ACHN (cell line): ENCODE data around the gene PRICKLE1.

Experiments
- DNase-seq: peaks from one replicate; pipeline ENCODE4 v3.0.0-alpha.2; 2015
- in situ Hi-C: cut with HindIII; loops from 2 replicates; pipeline ENCODE4 v1.10.0; 2017; ENCODE audit warnings: low sequenced_read_pairs, low pct_ligation_motif_present, low pct_unique_long_range_greater_than_20kb

PRICKLE1 gene

DNA sequence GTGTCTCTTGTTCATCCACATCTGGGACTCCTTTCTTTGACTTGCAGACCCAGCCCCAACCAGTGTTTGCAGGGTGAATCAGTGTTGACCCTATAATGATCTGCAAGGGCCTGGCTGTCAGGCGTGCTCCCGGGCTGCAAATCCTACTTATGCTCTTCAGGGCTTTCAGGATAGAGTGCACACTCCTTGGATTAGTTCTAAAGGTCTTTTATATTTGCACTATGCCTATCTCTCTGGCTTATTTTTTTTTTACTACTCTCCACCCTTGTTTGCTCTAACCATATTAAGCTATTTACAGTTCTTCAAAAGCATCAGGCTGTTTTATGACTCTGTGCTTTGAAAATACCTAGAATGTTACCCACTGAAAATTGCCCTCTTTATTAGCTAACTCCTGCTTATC, 4.3 kb upstream of the PRICKLE1 start:
- no peak for DNase-seq
- in situ Hi-C loops = loop anchor here (25.0 kb wide), 1 partner anchor 368 kb away; no protein-coding TSS in a partner anchor

GRCh38 chr12:42590330-42590934, 886 bp upstream of the PRICKLE1 start:
- DNase-seq = peak; percentile 73
- in situ Hi-C loops = loop anchor here (25.0 kb wide), 1 partner anchor 372 kb away; no protein-coding TSS in a partner anchor

- DNase-seq = peak; percentile 68
- in situ Hi-C loops = loop anchor here (25.0 kb wide), 1 partner anchor 374 kb away; no protein-coding TSS in a partner anchor
These were observed 752 bp downstream of the PRICKLE1 start for GRCh38 chr12:42588524-42589464.

- no peak for DNase-seq
- in situ Hi-C loops = loop anchor here (25.0 kb wide), 1 partner anchor 374 kb away; no protein-coding TSS in a partner anchor
These were observed 1.7 kb downstream of the PRICKLE1 start for GRCh38 chr12:42587601-42588523.

- in situ Hi-C loops = loop anchor here (25.0 kb wide), 1 partner anchor 376 kb away; no protein-coding TSS in a partner anchor
- no peak for DNase-seq
These were observed 3.3 kb downstream of the PRICKLE1 start for GRCh38 chr12:42586268-42586667.

- in situ Hi-C loops = loop anchor here (25.0 kb wide), 1 partner anchor 376 kb away; no protein-coding TSS in a partner anchor
- no peak for DNase-seq
These were observed 3.7 kb downstream of the PRICKLE1 start for GRCh38 chr12:42585841-42586216.

DNA sequence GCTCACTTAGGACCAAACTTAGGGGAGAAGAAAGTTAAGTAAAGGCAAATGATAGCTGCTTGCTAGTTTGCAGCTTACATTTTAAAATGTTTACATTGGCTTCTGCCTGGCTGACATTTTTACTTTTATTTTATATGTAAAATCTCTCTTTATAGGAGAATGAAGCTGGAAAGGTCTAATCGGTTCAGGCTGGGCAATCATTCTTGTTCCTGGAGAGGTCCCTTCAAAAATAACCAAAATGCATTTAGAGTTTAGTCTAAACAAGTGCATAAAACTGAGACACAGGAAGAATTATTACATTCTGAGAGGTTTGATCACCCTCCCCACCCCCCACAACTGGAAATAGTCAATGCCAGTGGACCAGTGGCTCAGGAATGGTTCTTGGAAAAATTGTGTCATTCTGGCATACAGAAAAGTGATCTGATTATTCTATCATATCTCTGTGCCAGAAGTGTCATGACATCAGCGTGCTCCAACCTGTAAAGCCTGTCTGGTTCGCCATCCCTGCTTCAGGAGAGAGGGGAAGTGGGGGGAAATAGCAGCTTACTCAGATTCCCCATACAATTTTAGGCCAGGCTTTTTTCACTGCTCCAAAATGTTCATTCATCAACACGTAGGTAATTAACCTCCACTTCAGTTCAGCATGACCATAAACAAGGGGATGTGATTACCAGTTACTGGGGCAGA, 4.2 kb downstream of the PRICKLE1 start:
- in situ Hi-C loops = loop anchor here (25.0 kb wide), 1 partner anchor 377 kb away; no protein-coding TSS in a partner anchor

DNA sequence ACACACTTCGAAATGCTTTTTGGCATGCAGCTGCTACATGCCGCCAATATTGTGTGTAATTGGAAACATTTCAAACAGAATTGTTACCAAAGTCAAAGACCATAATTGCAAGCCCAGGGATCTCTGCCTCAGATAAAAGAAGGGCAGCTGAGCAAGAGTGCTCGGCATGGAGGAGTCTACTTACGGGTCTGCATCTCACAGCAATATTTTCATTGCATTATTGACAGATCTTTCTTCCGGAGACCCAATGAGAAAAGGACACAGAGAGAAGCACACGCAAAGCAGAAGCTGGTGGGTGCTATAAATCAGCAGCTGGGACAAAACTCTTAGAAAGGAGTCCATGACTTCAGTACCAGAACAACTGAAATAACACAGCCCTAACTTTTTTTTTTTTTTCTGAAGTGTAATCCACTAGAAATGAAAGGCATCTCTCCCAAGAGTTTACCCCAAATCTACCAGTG, 4.9 kb downstream of the PRICKLE1 start:
- no peak for DNase-seq
- in situ Hi-C loops = loop anchor here (25.0 kb wide), 1 partner anchor 378 kb away; no protein-coding TSS in a partner anchor

More for the DNA sequence above, 4.2 kb downstream of the PRICKLE1 start:
- no peak for DNase-seq

DNA sequence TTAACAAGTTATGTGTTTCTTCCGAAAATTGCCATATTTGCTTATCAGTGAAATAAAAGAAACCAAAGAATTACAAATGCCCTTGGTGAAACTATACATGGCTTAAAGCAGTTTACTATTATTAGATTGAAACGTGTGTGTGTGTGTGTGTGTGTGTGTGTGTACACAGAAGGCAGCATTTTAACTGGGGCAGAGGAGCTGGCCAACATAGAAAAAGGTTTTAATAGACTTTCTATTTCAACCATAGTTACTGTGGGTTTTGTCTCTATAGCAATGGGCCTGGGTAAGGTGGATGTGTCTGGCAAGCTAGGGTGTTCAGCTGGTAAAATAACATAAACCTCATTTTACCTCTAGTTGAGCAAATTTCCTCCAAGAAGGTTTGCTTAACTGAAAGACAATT, 6.5 kb downstream of the PRICKLE1 start:
- DNase-seq = no peak
- in situ Hi-C loops = loop anchor here (25.0 kb wide), 1 partner anchor 379 kb away; no protein-coding TSS in a partner anchor

DNA sequence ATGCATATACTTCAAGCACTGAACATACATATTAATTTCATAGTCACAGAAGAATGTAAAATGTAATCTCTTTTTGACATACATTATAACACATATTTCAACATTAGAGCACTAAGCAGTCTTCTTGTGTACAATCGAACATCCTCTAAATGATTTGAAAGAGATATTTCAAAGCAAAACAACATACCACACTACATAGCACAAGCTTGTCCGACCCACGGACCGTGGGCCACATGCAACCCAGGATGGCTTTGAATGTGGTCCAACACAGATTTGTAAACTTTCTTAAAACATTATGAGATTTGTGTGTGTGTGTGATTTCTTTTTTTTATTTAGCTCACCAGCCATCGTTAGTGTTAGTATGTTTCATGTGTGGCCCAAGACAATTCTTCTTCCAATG, 7.0 kb downstream of the PRICKLE1 start:
- DNase-seq = no peak
- in situ Hi-C loops = loop anchor here (25.0 kb wide), 1 partner anchor 380 kb away; no protein-coding TSS in a partner anchor

- in situ Hi-C loops = loop anchor here (25.0 kb wide), 1 partner anchor 380 kb away; no protein-coding TSS in a partner anchor
- DNase-seq = no peak
These were observed 7.5 kb downstream of the PRICKLE1 start for GRCh38 chr12:42582050-42582449.

DNA sequence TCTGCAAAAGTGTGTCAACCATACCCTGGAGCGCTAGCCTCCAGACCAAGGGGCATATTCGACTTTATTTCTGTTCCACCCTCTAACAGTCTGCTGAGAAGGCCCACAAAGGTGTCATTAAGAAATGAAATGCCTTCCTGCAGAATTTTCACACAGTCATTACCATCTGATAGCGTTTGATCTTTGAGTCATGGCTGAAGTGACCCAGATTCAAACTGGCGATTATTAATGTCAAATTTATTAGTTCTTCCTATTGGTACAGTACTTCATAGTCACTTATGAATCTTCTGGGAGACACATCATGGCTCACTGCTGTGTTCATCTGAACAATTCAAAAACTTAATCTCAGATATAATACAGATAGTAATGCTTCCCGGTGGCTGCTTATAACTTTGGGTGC, 13.2 kb downstream of the PRICKLE1 start:
- in situ Hi-C loops = loop anchor here (25.0 kb wide), 1 partner anchor 386 kb away; no protein-coding TSS in a partner anchor
- no peak for DNase-seq

- no peak for DNase-seq
- in situ Hi-C loops = loop anchor here (25.0 kb wide), 1 partner anchor 387 kb away; no protein-coding TSS in a partner anchor
These were observed 13.8 kb downstream of the PRICKLE1 start for GRCh38 chr12:42575717-42576116.

DNA sequence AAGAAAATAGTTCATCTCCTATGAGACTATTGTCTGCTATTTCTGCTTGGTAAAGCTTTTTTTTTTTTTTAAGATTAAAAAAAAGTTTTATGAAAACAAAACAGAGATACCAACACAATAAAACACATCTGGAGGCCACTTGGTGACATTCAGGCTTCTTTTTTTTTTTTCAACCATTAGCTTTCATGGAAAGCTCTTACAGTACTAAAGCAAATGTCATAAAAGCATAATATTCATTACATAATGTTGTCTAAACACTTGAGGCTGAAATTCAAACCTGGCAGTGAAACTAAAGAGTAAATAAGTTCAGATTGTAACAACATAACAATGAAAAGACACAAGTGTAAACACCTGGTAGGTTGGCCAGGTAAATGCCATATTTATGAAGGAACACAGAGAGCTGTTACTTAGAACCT, 14.7 kb downstream of the PRICKLE1 start:
- in situ Hi-C loops = loop anchor here (25.0 kb wide), 1 partner anchor 387 kb away; no protein-coding TSS in a partner anchor
- no peak for DNase-seq

GRCh38 chr12:42571327-42572009, 18.1 kb downstream of the PRICKLE1 start:
- in situ Hi-C loops = no loop called here
- no peak for DNase-seq

DNA sequence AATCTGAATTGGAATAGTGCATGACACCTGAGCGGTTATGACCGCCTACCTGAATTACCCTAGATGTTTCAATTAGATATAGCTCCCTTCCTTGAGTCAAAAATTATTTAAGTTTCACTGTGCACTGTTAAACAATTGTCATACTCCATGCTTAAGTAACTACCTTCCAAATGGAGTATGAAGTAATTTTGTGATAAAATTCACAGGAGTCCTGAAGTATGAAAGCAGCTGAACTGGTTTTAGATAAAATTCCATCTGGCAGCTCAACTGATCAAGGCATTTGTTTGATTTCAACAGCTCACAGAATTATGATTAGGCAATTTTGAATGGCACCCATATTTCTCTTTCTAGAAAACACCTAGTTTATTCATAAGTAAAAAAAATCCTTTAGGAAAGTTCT, 19.5 kb downstream of the PRICKLE1 start:
- DNase-seq = no peak
- in situ Hi-C loops = no loop called here
